ENCODE measurements around the gene L3MBTL4. TPM values are rescaled to one million over a fixed set of nuclear protein-coding genes. Genes with fewer than 3 reads are reported as not detected.

L3MBTL4 gene
- total RNA-seq, 4 donors from 2014 or later: 6.0 to 14.8 (median 10.0) TPM

- TF ChIP-seq, protein P1, sequence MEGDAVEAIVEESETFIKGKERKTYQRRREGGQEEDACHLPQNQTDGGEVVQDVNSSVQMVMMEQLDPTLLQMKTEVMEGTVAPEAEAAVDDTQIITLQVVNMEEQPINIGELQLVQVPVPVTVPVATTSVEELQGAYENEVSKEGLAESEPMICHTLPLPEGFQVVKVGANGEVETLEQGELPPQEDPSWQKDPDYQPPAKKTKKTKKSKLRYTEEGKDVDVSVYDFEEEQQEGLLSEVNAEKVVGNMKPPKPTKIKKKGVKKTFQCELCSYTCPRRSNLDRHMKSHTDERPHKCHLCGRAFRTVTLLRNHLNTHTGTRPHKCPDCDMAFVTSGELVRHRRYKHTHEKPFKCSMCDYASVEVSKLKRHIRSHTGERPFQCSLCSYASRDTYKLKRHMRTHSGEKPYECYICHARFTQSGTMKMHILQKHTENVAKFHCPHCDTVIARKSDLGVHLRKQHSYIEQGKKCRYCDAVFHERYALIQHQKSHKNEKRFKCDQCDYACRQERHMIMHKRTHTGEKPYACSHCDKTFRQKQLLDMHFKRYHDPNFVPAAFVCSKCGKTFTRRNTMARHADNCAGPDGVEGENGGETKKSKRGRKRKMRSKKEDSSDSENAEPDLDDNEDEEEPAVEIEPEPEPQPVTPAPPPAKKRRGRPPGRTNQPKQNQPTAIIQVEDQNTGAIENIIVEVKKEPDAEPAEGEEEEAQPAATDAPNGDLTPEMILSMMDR (IDR thresholded peaks at IDR 0.05; ENCODE audit: low read depth): no peak
Measured at GRCh38 chr18:6017171-6017570, 397.5 kb downstream of the L3MBTL4 start.

DNA sequence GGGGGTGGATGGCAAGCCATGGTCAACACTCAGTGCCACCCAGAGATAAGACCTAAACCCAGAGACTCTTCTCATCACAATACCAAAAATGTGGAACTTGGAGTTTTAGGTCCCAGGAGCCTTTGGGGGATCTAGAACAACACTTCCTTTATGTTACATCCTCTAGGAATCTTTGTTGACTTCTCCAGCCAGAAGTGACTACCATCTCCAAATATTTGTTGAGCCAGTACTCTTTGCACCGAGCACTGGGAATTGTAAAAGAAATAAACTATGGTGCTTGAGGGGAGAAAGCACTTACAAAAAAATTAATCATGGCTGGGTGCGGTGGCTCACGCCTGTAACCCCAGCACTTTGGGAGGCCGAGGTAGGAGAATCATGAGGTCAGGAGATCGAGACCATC lies 399.3 kb downstream of the L3MBTL4 start:
- TF ChIP-seq, protein P1 (IDR thresholded peaks at IDR 0.05; ENCODE audit: low read depth): no peak

DNA sequence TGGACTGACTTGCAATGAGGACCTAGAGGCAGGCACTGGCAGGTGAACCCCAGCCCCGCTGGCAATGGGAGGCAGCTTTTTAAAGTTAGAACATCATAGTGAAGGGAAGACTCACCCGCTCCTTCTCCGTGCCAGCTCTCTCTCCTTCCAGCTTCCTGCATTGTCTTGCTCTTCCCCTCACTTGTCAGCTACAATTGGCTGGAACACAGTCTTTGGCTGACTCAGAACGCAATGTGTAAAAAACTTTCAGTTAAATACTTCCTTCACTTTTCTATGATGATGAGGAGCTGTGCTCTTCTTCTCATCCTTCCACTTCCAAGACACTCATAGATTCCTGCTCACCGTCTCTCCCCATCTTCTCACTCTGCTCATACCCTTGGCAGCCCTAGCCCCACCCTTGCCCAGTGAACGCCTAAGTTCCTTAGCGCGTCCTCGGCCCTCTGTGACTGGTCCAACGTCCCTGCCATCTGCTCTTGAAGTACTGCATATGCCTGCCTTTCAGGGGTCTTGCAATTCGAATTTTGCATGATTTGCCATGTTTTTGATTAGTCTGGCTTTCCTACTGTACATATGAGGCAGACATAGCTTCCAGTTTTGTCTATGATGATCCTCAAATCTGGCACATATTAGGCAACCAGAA lies 401.4 kb downstream of the L3MBTL4 start:
- TF ChIP-seq, protein P1 (IDR thresholded peaks at IDR 0.05; ENCODE audit: low read depth): no peak

DNA sequence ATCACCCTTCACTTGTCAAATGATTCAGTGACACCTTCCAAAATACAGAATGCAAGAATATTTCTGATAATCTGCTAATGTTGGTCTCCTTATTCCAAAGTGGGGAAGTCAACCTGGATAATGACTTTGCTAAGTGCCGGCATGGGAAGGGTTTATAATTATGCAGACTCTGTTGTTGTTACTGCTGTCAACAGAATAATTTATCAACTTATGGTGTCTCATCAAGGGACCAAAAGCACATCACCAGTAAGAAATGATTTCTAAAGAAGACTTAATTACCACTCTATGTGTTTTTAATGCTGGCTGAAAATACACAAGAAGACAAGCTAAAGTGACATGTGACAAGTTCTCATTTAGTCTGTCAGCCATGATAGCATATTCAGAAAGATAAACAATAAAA lies 403.8 kb downstream of the L3MBTL4 start:
- TF ChIP-seq, protein P1 (IDR thresholded peaks at IDR 0.05; ENCODE audit: low read depth): no peak

DNA sequence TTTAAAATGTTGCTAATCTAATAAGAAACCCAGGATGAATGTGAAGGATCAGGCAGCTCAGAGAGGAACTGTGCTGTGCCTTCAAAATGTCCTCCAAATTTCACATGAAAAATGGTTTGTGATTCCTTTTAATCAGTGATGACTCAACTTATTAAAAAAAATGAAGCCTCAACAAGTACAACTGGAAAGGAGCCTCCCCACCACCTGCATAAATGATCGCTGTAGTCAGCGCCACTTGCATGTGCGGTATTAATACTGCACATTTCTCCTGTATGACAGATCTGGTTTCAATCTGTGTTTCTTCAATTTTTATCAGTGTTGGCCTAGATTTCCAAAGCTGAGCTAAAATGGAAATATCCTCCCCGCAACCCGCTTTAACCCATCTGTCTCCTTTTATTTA lies 404.4 kb downstream of the L3MBTL4 start:
- TF ChIP-seq, protein P1 (IDR thresholded peaks at IDR 0.05; ENCODE audit: low read depth): no peak

DNA sequence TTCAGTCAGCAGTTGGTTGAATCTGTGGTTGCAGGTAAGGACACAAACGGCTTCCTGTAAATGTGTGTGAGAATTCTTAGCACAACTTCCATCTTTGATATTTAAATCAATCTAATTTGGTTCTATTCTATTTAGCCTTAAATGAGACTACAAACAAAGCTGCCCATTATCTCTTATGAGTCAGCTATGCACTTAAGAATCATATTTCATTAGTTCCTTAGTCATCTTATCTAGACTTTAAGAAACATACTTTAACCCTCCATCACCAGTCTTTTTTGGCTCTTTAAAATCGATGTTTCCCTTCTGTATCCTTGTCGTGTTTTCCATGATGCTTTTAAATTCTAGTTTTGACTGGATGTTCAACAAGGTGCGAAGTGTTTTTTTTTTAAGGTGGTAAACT lies 405.0 kb downstream of the L3MBTL4 start:
- TF ChIP-seq, protein P1 (IDR thresholded peaks at IDR 0.05; ENCODE audit: low read depth): no peak

DNA sequence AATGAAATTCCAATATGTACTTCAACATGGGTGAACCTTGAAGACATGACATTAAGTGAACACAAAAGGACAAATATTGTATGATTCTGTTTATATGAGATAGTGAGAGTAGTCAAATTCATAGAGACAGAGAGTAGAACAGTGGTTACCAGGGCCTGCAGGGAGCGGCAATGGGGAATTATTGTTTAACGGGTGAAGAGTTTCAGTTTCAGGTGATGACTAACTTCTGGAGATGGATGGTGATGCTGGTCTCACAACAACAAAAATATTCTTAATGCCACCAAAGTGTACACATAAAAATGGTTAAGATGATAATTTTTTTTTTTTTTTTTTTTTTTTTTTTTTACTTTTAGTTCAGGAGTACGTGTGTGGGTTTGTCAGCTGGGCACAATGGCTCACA lies 410.0 kb downstream of the L3MBTL4 start:
- TF ChIP-seq, protein P1 (IDR thresholded peaks at IDR 0.05; ENCODE audit: low read depth): no peak

Data from subcutaneous adipose tissue (tissue), 4 donors.